ENCODE results near the gene TSC2.

Gene TSC2

DNA sequence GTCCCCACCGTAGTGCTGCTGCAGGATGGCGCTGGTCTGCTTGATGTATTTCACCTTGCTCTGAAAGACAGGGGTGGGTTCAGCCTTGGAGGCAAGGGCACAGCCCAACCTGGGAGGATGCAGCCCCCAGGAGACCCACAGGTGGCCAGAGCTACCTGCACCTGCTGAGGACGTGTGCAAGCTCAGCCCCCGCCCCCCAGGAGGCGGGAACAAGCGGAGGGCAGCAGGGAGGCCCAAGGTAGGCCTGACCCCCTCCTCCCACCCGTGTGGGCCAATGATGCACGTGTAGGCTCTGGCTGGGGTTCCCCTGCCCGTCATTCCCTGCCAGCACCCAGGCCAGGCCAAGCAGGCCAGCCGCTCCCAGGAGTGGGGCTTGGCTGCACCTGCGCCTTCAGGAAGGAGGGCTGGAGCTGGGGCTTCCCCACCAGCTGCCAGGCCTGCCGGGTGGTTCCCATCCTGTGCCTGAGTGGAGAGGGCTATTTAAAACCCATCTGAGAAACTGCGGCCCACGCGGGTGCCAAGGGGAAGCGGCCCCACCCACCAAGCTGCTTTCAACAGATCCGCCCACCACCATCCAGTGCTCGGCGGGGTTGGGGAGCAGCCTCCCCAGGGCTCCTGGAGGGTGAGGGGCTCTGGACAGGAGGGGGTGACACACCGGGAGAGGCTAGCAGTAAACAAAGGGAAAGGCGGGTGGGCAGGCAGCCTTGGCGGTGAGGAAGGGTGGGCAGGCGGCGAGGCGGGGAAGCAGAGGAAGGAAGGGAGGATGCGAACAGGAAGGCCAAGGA lies 3.9 kb upstream of the TSC2 start:
- no peak for DNase-seq (ENCODE audit: low spot score)

DNA sequence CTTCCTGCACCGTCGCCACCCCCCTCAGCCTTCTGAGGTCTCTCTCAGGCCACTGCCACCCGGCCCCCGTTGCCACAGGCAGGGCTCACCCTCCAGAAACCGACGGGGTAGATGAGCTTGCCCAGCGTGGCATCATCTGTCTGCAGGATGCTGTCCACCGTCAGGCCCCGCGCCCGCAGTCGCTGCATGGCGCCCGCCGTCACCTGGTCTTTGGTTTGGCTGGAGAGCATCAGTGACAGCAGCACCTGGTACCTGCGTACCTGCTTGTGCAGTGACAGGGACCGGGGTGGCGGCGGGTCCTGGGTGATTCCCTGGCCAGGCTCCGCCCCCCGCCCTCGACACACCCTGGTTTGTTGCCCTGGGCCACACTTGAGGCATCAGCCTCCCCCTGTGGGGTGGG lies 3.2 kb upstream of the TSC2 start:
- no peak for DNase-seq (ENCODE audit: low spot score)

DNA sequence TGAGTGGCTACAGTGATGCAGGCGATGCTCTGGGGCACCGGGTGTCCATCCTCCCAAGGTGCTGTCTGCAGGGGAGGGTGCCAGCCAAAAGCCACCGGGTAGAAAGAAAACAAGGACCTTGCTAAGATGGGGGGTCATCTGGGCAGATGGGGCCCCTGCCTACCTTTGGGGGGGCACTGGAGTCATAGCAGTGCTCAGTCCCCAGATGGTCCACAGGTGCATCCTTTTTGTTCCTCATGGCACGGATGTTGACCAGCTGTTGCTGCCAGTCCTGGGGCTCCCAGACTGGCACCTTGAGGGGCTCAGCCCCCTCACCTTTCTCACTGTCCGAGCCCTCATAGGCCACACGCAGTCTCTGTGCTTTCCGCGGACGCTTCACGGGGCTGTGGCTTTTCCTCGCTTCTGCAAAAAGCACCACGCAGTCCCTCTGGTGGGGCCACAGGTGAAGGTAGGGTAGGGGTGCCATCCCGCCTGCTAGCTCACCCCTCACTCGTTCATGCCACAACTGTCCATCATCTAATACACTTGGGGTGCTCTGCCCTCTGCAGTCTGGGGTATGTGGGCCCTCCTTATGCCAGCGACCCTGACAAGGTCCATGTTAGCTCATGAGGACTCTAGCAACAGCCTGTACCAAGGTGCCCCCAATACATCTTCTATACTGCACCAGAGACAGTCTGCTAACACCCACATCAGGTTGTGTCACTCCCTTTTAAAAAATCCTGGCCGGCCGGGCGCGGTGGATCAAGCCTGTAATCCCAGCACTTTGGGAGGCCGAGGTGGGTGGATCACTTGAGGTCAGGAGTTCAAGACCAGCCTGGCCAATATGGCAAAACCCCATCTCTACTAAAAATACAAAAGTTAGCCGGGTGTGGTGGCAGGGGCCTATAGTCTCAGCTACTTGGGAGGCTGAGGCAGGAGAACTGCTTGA lies 1.6 kb upstream of the TSC2 start:
- no peak for DNase-seq (ENCODE audit: low spot score)

DNA sequence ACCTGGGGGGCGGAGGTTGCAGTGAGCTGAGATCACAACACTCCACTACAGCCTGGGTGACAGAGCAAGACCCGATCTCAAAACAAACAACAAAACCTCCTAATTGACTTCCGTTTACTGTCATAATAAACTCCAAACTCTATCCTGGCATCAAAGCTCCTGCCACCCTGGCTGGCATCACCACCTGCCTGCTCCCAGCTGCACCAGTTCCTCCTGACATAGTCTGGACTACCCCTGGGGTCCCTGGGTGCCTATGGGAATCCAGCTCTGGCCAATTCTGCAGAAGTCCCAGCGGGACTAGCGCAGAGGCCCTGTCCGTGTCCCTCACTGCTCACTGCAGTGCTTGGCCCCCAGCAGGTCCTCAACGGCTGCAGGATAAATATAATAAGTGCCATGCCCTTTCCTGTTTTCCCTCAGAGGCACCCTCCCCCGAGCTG lies 874 bp upstream of the TSC2 start:
- no peak for DNase-seq (ENCODE audit: low spot score)

- DNase-seq (ENCODE audit: low spot score), result no peak
Measured at GRCh38 chr16:2048116-2048543, 345 bp downstream of the TSC2 start.

GRCh38 chr16:2053211-2053610 lies 5.4 kb downstream of the TSC2 start:
- no peak for DNase-seq (ENCODE audit: low spot score)

DNA sequence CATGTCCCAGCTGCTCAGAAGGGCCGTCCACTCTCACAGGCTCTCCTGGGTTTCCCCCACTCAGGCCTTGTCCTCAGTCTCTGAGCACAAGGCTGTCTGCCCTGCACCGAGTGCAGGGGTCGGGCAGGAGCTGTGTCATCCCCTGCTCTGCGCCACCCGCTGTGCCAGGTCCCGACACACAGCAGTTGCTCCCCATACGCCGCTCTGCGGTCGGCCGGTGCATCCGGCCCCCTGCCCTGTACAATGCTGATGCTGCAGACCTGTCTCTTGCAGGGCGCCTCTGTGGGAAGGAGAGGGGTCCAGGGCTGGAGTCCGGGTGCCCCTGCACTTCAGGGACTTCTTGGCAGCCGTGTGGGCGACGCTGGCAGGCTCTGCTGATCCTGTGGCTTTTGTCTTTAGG lies 6.1 kb downstream of the TSC2 start:
- DNase-seq (ENCODE audit: low spot score), result no peak

- no peak for DNase-seq (ENCODE audit: low spot score)
Measured at GRCh38 chr16:2054543-2055245, 6.9 kb downstream of the TSC2 start.

DNA sequence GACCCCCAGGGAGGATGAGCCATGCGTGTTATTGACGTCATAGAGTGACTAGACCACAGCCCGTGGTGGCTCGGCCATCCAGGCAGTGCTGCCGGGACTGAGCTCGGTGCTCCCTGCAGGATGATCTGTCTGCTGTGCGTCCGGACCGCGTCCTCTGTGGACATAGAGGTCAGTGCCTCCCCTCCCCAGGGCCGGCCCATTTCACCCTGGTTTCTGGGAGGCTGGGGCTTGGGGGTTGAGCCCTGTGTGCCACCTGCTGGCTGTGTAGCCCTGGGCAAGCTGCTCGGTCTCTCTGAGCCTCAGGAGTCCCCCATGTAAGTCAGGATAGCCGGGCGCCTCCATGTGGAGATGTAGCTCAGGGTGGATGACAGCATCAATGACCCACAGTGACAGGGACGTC lies 8.3 kb downstream of the TSC2 start:
- no peak for DNase-seq (ENCODE audit: low spot score)

- peak; percentile 63 for DNase-seq (ENCODE audit: low spot score)
Measured at GRCh38 chr16:2056681-2057407, 9.1 kb downstream of the TSC2 start.

DNA sequence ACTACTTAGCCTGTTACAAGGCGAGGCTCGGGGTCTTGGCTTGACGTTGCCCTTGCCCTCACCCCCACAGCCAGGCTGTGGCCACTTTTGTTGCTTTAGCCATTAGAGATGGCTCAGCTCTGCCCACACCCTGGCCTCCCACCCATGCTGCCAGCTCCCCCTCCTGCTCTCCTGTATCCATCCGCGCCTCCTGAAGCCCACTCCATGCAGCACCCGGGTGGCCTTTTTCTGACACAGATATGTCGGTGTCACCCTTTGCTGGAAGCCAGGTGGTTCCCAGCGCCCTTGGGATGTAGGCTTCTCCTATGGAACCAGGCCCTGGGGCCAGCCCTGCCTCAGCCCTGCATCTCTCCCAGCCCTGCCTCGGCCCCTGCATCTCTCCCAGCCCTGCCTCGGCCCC lies 9.7 kb downstream of the TSC2 start:
- no peak for DNase-seq (ENCODE audit: low spot score)

GRCh38 chr16:2058420-2058819 lies 10.6 kb downstream of the TSC2 start:
- DNase-seq (ENCODE audit: low spot score), result no peak

- DNase-seq (ENCODE audit: low spot score), result no peak
Measured at GRCh38 chr16:2058872-2059271, 11.1 kb downstream of the TSC2 start.

GRCh38 chr16:2060346-2060745 lies 12.6 kb downstream of the TSC2 start:
- DNase-seq (ENCODE audit: low spot score), result no peak

DNA sequence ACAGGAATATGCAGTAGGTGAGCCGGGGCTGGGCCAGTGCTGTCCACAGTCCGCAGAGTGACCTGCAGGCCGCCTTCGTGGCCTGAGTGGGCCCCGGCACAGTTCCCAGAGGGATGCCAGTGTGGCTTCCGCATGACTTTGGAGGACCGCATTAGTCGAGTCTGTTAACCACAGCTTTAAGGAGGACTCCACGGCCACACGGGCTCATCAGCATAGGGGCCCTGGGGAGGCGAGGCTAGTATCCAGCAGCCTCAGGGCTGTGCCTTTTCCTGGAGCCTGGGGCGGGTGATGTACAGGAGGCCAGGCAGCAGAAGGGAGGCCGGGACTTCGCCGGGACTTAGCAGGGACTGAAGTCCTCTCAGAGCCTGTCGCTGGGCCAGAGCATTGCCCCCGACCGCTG lies 13.2 kb downstream of the TSC2 start:
- no peak for DNase-seq (ENCODE audit: low spot score)

DNA sequence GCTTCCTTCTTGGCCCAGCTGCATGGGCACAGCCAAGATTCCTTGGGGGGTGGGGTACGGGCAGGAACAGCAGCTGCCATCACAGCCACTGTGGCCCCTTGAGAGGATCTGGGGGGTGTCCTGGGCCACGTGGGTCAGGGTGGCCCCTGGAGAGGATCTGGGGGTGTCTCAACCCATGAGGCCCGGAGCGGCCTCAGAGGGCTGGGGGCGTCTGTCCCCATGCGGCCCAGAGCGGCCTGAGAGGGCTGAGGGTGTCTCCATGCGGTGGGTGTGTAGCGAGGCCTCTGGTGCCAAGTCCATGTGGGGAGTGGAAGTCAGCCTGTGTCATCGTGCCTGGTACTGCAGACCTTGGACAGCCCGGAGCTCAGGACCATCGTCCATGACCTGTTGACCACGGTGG lies 13.7 kb downstream of the TSC2 start:
- DNase-seq (ENCODE audit: low spot score), result no peak

DNA sequence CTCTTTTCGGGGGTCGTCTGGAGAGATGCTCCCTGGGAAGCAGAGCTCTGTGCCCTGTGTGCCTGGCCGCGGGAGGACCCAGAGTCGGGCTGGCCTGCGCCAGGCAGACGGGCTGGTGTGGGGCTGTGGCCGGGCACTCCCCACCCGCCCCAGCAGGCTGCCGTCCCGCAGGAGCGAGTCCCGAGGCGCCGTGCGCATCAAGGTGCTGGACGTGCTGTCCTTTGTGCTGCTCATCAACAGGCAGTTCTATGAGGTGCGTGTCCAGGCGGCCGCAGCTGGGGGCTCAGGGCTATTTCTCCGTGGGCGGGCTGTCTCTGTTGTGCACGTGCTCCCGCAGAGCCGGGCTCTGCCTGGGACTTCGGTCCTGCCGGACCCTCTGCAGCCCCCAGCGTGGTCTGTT lies 15.0 kb downstream of the TSC2 start:
- no peak for DNase-seq (ENCODE audit: low spot score)

- no peak for DNase-seq (ENCODE audit: low spot score)
Measured at GRCh38 chr16:2063861-2064260, 16.1 kb downstream of the TSC2 start.

- DNase-seq (ENCODE audit: low spot score), result no peak
Measured at GRCh38 chr16:2064368-2064945, 16.7 kb downstream of the TSC2 start.

DNA sequence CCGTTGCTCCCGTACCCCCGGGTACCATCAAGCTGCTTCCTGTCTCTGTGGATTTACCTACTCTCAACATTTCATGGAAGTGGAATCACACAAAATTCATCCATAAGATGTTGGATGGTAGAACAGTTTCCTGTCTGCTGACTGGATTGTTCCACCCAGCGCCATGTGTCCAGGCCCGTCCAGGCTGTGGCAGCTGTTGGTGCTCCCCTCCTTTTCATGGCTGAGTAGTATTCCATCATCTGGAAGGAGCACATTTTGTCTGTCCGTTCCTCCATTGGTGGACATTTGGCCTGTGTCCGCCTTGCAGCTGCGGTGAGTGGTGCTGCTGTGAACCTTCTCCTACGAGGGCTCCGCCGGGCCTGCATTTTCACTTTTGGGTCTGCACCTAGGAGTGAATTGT lies 18.4 kb downstream of the TSC2 start:
- DNase-seq (ENCODE audit: low spot score), result no peak
